Measurements from ENCODE around the gene PLSCR2.
"Not testable (repeated sequence)": the region's sequence is repeated elsewhere in the genome, so short reads cannot be mapped to it uniquely, and the experiment has no call there.

Gene PLSCR2

DNA sequence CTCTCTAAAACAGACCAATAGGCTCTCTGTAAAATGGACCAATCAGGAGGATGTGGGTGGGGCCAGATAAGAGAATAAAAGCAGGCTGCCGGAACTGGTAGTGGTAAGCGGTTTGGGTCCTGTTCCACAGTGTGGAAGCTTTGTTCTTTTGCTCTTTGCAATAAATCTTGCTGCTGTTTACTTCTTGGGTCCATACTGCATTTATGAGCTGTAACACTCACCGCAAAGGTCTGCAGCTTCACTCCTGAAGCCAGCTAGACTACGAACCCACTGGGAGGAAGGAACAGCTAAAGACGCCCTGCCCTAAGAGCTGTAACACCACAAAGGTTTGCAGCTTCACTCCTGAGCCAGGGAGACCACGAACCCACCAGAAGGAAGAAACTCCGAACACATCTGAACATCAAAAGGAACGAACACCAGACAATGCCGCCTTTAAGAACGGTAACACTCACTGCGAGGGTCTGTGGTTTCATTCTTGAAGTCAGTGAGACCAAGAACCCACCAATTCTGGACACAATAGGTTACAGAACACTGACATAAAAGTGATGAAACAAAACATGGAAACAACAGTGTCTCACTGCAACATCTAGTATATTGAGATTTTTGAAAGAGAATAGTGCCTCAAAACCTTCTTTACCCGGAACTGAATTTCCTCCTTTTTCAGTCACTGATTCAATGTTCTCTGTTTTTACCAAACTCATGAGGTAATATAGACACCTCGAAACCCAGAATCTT, 28.8 kb upstream of the PLSCR2 start:
- H3K27me3 ChIP-seq (ENCODE audit: insufficient read depth, low read length) = no peaks in the 10 kb centered on the region
- no peaks in the 10 kb centered on the region for H3K4me1 ChIP-seq (ENCODE audit: insufficient read depth, low read length)
- H3K4me3 ChIP-seq (ENCODE audit: low read length) = no peak overlapping the region
- H2AFZ ChIP-seq (ENCODE audit: low read depth, low read length) = no peak overlapping the region
- H3K9me3 ChIP-seq (ENCODE audit: low read length) = no peaks in the 10 kb centered on the region
- no peaks in the 10 kb centered on the region for H3K36me3 ChIP-seq (ENCODE audit: insufficient read depth, low read length)

GRCh38 chr3:146497145-146497843, 27.9 kb upstream of the PLSCR2 start:
- not testable (repeated sequence) for H2AFZ ChIP-seq (ENCODE audit: low read depth, low read length); H3K4me3 ChIP-seq (ENCODE audit: low read length); H3K9me3 ChIP-seq (ENCODE audit: low read length)

GRCh38 chr3:146496726-146497125, 27.4 kb upstream of the PLSCR2 start:
- no peak overlapping the region for H3K4me3 ChIP-seq (ENCODE audit: low read length)

More at GRCh38 chr3:146497145-146497843, 27.9 kb upstream of the PLSCR2 start:
- H3K4me1 ChIP-seq (ENCODE audit: insufficient read depth, low read length); H3K27me3 ChIP-seq (ENCODE audit: insufficient read depth, low read length); H3K36me3 ChIP-seq (ENCODE audit: insufficient read depth, low read length): not testable (repeated sequence)

GRCh38 chr3:146496251-146496650, 26.9 kb upstream of the PLSCR2 start:
- Histone ChIP-seq H3K4me1 (ENCODE audit: insufficient read depth, low read length) (no peaks in the 10 kb centered on the region), H3K36me3 (ENCODE audit: insufficient read depth, low read length) (no peaks in the 10 kb centered on the region), H3K4me3 (ENCODE audit: low read length) (no peak overlapping the region), H2AFZ (ENCODE audit: low read depth, low read length) (no peak overlapping the region), H3K9me3 (ENCODE audit: low read length) (no peaks in the 10 kb centered on the region), H3K27me3 (ENCODE audit: insufficient read depth, low read length) (no peaks in the 10 kb centered on the region)

More at GRCh38 chr3:146496726-146497125, 27.4 kb upstream of the PLSCR2 start:
- Histone ChIP-seq H3K27me3 (ENCODE audit: insufficient read depth, low read length) (no peaks in the 10 kb centered on the region), H3K4me1 (ENCODE audit: insufficient read depth, low read length) (no peaks in the 10 kb centered on the region), H2AFZ (ENCODE audit: low read depth, low read length) (no peak overlapping the region), H3K36me3 (ENCODE audit: insufficient read depth, low read length) (no peaks in the 10 kb centered on the region), H3K9me3 (ENCODE audit: low read length) (no peaks in the 10 kb centered on the region)

DNA sequence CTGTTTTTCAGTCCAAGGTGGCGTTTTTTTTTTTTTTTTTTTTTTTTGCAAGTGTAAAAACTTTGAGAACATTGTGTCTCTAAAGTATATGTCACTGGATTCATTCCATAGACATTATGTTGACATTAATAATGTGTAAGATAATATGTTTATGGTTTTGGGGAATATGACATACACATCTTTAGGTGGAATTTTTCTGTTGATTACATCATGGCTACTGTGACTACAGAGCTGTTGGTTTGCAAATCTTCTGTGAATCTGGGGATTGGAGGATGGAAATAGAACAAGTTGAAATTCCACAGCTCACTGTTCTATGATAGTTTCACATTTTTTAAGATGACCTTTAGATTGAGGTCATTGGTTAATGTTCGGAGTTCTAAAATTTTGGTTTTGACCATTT, 24.4 kb upstream of the PLSCR2 start:
- Histone ChIP-seq H2AFZ (ENCODE audit: low read depth, low read length) (no peak overlapping the region), H3K9me3 (ENCODE audit: low read length) (no peaks in the 10 kb centered on the region), H3K4me3 (ENCODE audit: low read length) (no peak overlapping the region), H3K27me3 (ENCODE audit: insufficient read depth, low read length) (no peaks in the 10 kb centered on the region), H3K4me1 (ENCODE audit: insufficient read depth, low read length) (no peaks in the 10 kb centered on the region), H3K36me3 (ENCODE audit: insufficient read depth, low read length) (no peaks in the 10 kb centered on the region)

GRCh38 chr3:146493221-146493620, 23.9 kb upstream of the PLSCR2 start:
- Histone ChIP-seq H2AFZ (ENCODE audit: low read depth, low read length) (no peak overlapping the region), H3K9me3 (ENCODE audit: low read length) (no peaks in the 10 kb centered on the region), H3K4me3 (ENCODE audit: low read length) (no peak overlapping the region), H3K27me3 (ENCODE audit: insufficient read depth, low read length) (no peaks in the 10 kb centered on the region), H3K4me1 (ENCODE audit: insufficient read depth, low read length) (no peaks in the 10 kb centered on the region), H3K36me3 (ENCODE audit: insufficient read depth, low read length) (no peaks in the 10 kb centered on the region)

DNA sequence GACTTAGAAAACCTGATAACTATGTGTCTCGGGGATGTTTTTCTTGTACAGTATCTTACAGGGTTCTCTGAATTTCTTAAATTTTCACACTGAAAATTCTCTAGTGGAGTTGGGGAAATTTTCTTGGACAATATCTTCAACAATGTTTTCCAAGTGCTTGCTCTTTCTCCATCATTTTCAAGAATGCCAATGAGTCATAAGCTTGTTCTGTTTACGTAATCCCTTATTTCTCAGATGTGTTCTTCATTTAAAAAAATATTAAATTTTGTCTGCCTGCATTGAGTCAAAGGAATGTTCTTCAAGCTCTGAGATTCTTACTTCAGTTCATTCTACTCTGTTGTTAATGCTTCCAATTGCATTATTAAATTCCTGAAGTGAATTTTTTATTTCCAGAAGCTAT, 21.9 kb upstream of the PLSCR2 start:
- Histone ChIP-seq H3K36me3 (ENCODE audit: insufficient read depth, low read length) (no peaks in the 10 kb centered on the region), H3K4me1 (ENCODE audit: insufficient read depth, low read length) (no peaks in the 10 kb centered on the region), H3K4me3 (ENCODE audit: low read length) (no peak overlapping the region), H2AFZ (ENCODE audit: low read depth, low read length) (no peak overlapping the region), H3K27me3 (ENCODE audit: insufficient read depth, low read length) (no peaks in the 10 kb centered on the region), H3K9me3 (ENCODE audit: low read length) (no peaks in the 10 kb centered on the region)

GRCh38 chr3:146485297-146485696, 15.9 kb upstream of the PLSCR2 start:
- Histone ChIP-seq H3K4me1 (ENCODE audit: insufficient read depth, low read length) (no peaks in the 10 kb centered on the region), H3K9me3 (ENCODE audit: low read length) (no peaks in the 10 kb centered on the region), H3K36me3 (ENCODE audit: insufficient read depth, low read length) (no peaks in the 10 kb centered on the region), H3K27me3 (ENCODE audit: insufficient read depth, low read length) (no peaks in the 10 kb centered on the region), H2AFZ (ENCODE audit: low read depth, low read length) (no peak overlapping the region), H3K4me3 (ENCODE audit: low read length) (no peak overlapping the region)

- Histone ChIP-seq H3K4me1 (ENCODE audit: insufficient read depth, low read length) (no peaks in the 10 kb centered on the region), H3K4me3 (ENCODE audit: low read length) (no peak overlapping the region), H2AFZ (ENCODE audit: low read depth, low read length) (no peak overlapping the region), H3K9me3 (ENCODE audit: low read length) (no peaks in the 10 kb centered on the region), H3K36me3 (ENCODE audit: insufficient read depth, low read length) (no peaks in the 10 kb centered on the region), H3K27me3 (ENCODE audit: insufficient read depth, low read length) (no peaks in the 10 kb centered on the region)
Measured at GRCh38 chr3:146476094-146476740, 6.9 kb upstream of the PLSCR2 start.

DNA sequence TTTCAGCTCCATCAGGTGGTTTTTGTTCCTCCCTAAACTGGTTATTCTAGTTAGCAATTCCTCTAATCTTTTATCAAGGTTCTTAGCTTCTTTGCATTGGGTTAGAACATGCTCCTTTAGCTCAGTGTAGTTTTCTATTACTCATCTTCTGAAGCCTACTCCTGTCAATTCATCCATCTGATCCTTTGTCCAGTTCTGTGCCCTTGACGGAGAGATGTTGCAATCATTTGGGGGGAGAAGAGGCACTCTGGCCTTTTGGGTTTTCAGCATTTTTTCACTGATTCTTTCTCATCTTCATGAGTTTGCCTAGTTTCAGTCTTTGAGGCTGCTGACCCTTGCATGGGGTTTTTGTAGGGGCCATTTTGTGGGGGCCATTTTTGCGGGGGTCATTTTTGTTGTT, 5.6 kb upstream of the PLSCR2 start:
- not testable (repeated sequence) for H3K4me3 ChIP-seq (ENCODE audit: low read length); H3K9me3 ChIP-seq (ENCODE audit: low read length); H2AFZ ChIP-seq (ENCODE audit: low read depth, low read length)

GRCh38 chr3:146473726-146474125, 4.4 kb upstream of the PLSCR2 start:
- Histone ChIP-seq H3K27me3 (ENCODE audit: insufficient read depth, low read length) (no peaks in the 10 kb centered on the region), H3K4me1 (ENCODE audit: insufficient read depth, low read length) (no peaks in the 10 kb centered on the region), H2AFZ (ENCODE audit: low read depth, low read length) (no peak overlapping the region), H3K9me3 (ENCODE audit: low read length) (no peaks in the 10 kb centered on the region), H3K36me3 (ENCODE audit: insufficient read depth, low read length) (no peaks in the 10 kb centered on the region), H3K4me3 (ENCODE audit: low read length) (no peak overlapping the region)

More for the DNA sequence above, 5.6 kb upstream of the PLSCR2 start:
- H3K4me1 ChIP-seq (ENCODE audit: insufficient read depth, low read length); H3K36me3 ChIP-seq (ENCODE audit: insufficient read depth, low read length); H3K27me3 ChIP-seq (ENCODE audit: insufficient read depth, low read length): not testable (repeated sequence)

DNA sequence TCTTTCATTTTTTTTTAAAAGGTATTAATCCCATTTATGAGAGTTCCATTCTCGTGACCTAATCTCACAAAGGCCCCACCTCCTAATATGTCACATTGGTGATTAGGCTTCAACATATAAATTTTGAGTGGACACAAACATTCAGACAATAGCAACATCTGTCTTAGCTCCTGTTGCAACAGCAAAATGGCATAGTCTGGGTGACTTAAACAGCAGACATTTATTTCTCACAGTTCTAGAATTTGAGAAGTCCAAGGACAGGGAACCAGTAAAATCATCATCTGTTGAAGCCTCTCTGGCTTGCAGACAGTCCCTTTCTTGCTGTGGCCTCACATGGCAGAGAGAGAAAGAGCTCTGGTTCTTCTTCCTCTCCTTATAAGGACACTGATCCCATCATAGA, 3.2 kb upstream of the PLSCR2 start:
- Histone ChIP-seq H3K27me3 (ENCODE audit: insufficient read depth, low read length) (no peaks in the 10 kb centered on the region), H3K9me3 (ENCODE audit: low read length) (no peaks in the 10 kb centered on the region), H3K4me3 (ENCODE audit: low read length) (no peak overlapping the region), H2AFZ (ENCODE audit: low read depth, low read length) (no peak overlapping the region), H3K4me1 (ENCODE audit: insufficient read depth, low read length) (no peaks in the 10 kb centered on the region), H3K36me3 (ENCODE audit: insufficient read depth, low read length) (no peaks in the 10 kb centered on the region)

- Histone ChIP-seq H3K27me3 (ENCODE audit: insufficient read depth, low read length) (no peaks in the 10 kb centered on the region), H3K4me1 (ENCODE audit: insufficient read depth, low read length) (no peaks in the 10 kb centered on the region), H3K9me3 (ENCODE audit: low read length) (no peaks in the 10 kb centered on the region), H2AFZ (ENCODE audit: low read depth, low read length) (no peak overlapping the region), H3K4me3 (ENCODE audit: low read length) (no peak overlapping the region), H3K36me3 (ENCODE audit: insufficient read depth, low read length) (no peaks in the 10 kb centered on the region)
Measured at GRCh38 chr3:146471012-146471411, 1.7 kb upstream of the PLSCR2 start.
